Upper lobe of left lung (tissue), 6 donors: ENCODE data around the gene BAG2. TPM values are rescaled to one million over a fixed set of nuclear protein-coding genes. Genes with fewer than 3 reads are reported as not detected.

Experiments used
- ATAC-seq, 2 donors: fragments of 200-7000 bp; cut with Tn5 transposase; one replicate each; pipeline ENCODE4 v1.9.1; 2022; ENCODE audit warnings: mild to moderate bottlenecking in 2 of 2, moderate library complexity in 2 of 2; ENCODE audit not compliant: low FRiP score in 2 of 2
- DNase-seq, 2 donors: peaks; one replicate each; pipeline ENCODE4 v3.0.0-alpha.2; 2019 to 2020
- H3K27ac ChIP-seq, 4 donors: fragments of 200-600 bp; sonication (generic); one replicate each; pipeline ENCODE4 v1.5.1; 2016 to 2019
- H3K27me3 ChIP-seq, 4 donors: fragments of 200-600 bp; sonication (generic); one replicate each; pipeline ENCODE4 v1.5.1; 2017 to 2019
- H3K36me3 ChIP-seq, 4 donors: fragments of 200-600 bp; sonication (generic); one replicate each; pipeline ENCODE4 v1.5.1; 2016 to 2019
- H3K4me1 ChIP-seq, 4 donors: fragments of 200-600 bp; sonication (generic); one replicate each; pipeline ENCODE4 v1.5.1; 2018 to 2019
- H3K4me3 ChIP-seq, 4 donors: fragments of 200-600 bp; sonication (generic); one replicate each; pipeline ENCODE4 v1.5.1; 2017 to 2019; ENCODE audit warnings: mild to moderate bottlenecking in 2 of 4, moderate library complexity in 1 of 4
- H3K9me3 ChIP-seq, 4 donors: fragments of 200-600 bp; sonication (generic); one replicate each; pipeline ENCODE4 v1.5.1; 2018 to 2019
- EP300 ChIP-seq, 4 donors: sonication (generic); formaldehyde crosslinking; IDR thresholded peaks; one replicate each; pipeline ENCODE4 v1.5.1; 2017; ENCODE audit warnings: antibody characterized with exemption in 4 of 4, control low read depth in 2 of 4
- POLR2A ChIP-seq, 4 donors: fragments of 450-650 bp; IDR thresholded peaks; one replicate each; pipeline ENCODE4 v1.5.1; 2016 to 2017; ENCODE audit warnings: antibody characterized with exemption in 4 of 4, mild to moderate bottlenecking in 2 of 4
- POLR2AphosphoS5 ChIP-seq, 2 donors: sonication (generic); formaldehyde crosslinking; IDR thresholded peaks; one replicate each; pipeline ENCODE4 v1.5.1; 2017; ENCODE audit warnings: antibody characterized with exemption in 2 of 2
- WGBS, 2 donors: methylation state at CpG; one replicate each; pipeline ENCODE4 v1.1.5; 2017 to 2018; 5-methylcytosine and 5-hydroxymethylcytosine counted together
- total RNA-seq, 6 donors: library from RNA; depleted of rRNA in 4 of 6; stranded (reverse); fragments of >200 nt in 4 of 6; gene quantifications; one replicate each; pipeline versions ENCODE4 v1.1.0 to v1.2.1, GENCODE V29; 2016 to 2021
- TF ChIP-seq, protein P1 (sequence below), 6 experiments: fragments of 450-650 bp in 4 of 6; fragments of 200-600 bp in 2 of 6; sonication (generic) in 2 of 6; IDR thresholded peaks; one replicate each; pipeline ENCODE4 v1.5.1; 2016 to 2019; ENCODE audit warnings: antibody characterized with exemption in 6 of 6
- donor health status: DM: no; HTN: no; CAD: no; lungs with moderate emphysema.
- donor health status: DM: no; HTN: yes; CAD: no; lungs with severe emphysema.

The BAG2 gene
- total RNA-seq, 6 donors from 2014 or later = 2.1 to 7.4 (median 4.4) TPM

DNA sequence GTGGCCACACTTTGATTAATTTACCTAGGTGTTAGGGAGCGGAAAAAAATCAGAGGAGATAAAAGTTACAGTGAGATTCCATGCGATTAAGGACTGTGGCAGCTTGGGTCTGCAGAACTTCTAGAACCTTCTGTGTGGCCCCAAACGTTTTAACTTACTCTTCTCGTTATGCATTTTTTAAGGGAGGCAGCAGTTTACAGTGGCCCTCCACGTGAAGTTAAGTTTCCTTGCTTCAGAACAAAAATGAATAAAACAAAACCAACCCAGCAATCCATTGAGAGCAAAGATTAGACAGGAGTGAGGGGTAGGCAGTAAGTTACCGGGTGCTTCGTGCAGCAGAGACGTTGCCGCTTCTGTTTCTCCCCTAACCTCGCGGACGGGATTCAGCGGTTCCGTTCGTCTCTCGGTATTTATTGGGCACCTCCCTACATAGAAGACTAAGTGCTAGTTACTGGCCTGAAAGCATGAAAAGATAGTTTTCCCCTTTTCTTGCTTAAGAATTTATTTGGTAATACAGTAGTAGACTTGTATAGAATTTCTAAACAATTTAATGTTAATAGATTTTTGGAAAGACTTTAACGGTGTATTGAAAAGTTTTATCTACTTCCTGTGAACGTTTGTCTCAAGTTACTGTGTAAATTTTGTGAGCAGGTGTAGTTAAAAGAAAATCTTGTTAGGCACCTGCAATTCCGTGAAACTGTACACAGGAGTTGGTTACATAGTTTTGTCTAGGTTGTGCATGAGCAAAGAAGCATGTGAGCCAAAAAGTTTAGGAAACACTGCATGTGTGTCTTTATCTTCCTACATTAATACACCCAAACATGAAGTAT, 1.1 kb downstream of the BAG2 start:
- H3K27ac ChIP-seq = peak overlapping the region; percentile 78 to 92 (median 82)

DNA sequence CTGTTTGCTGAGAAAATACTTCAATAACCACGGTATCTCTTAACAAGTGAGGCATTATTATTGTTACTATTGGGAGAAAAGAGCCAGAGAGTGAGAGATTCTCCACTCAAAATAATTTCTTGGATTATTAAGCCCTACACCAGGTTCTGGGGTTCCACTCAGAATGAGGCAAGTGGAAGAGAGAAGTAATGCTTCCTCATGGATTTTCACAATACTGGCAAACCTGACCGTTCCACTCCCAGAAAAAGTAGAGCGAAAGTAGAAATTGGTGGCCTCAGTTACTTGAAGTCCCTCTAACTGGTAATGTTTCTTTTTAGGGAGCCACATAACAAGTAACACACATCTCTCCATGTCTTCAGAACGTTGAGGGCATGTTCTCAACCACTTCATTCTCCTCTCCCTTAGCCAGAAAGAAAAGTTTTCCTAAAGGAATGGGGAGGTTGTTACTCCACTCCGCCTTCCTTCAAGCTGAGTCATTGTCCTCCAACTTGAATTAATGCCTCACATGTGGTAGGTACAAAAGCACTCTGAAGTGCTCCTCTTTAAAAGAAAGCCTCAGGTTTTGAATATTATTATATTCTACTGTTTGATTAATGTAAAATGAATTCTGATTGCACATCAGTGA, 1.9 kb downstream of the BAG2 start:
- Histone ChIP-seq H3K27me3 (no peaks in the 10 kb centered on the region), H3K4me1 (peaks cover 6 to 20% (median 7%) of the 10 kb centered on the region in 4 donors), H3K27ac (peak overlapping the region; percentile 4 to 92 (median 31)), H3K9me3 (no peaks in the 10 kb centered on the region), H3K36me3 (no peaks in the 10 kb centered on the region), H3K4me3 (peak overlapping the region in 3 of 4 donors; percentile 71 to 79 (median 73))
- no peak for DNase-seq
- TF ChIP-seq POLR2AphosphoS5 (IDR thresholded peaks at IDR 0.05) (no peak), POLR2A (IDR thresholded peaks at IDR 0.05) (no peak), EP300 (IDR thresholded peaks at IDR 0.05) (no peak)
- TF ChIP-seq, protein P1, sequence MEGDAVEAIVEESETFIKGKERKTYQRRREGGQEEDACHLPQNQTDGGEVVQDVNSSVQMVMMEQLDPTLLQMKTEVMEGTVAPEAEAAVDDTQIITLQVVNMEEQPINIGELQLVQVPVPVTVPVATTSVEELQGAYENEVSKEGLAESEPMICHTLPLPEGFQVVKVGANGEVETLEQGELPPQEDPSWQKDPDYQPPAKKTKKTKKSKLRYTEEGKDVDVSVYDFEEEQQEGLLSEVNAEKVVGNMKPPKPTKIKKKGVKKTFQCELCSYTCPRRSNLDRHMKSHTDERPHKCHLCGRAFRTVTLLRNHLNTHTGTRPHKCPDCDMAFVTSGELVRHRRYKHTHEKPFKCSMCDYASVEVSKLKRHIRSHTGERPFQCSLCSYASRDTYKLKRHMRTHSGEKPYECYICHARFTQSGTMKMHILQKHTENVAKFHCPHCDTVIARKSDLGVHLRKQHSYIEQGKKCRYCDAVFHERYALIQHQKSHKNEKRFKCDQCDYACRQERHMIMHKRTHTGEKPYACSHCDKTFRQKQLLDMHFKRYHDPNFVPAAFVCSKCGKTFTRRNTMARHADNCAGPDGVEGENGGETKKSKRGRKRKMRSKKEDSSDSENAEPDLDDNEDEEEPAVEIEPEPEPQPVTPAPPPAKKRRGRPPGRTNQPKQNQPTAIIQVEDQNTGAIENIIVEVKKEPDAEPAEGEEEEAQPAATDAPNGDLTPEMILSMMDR (IDR thresholded peaks at IDR 0.05) = no peak
- 60 to 64% methylated on average over 5 of the region's 5 CpGs for WGBS, 2 donors
- ATAC-seq = peak in 1 of 2 donors; percentile 26

More for the DNA sequence above, 1.1 kb downstream of the BAG2 start:
- TF ChIP-seq POLR2AphosphoS5 (IDR thresholded peaks at IDR 0.05) (no peak), POLR2A (IDR thresholded peaks at IDR 0.05) (no peak), EP300 (IDR thresholded peaks at IDR 0.05) (no peak)
- TF ChIP-seq, protein P1 (IDR thresholded peaks at IDR 0.05) = no peak
- Histone ChIP-seq H3K4me3 (peak overlapping the region; percentile 54 to 79 (median 72)), H3K36me3 (no peaks in the 10 kb centered on the region), H3K27me3 (no peaks in the 10 kb centered on the region), H3K9me3 (no peaks in the 10 kb centered on the region), H3K4me1 (peaks cover 3 to 20% (median 7%) of the 10 kb centered on the region in 4 donors)
- ATAC-seq (peak in 1 of 2 donors; percentile 45), DNase-seq (no peak)
- 18 to 24% methylated on average over 19 of the region's 19 CpGs for WGBS, 2 donors

DNA sequence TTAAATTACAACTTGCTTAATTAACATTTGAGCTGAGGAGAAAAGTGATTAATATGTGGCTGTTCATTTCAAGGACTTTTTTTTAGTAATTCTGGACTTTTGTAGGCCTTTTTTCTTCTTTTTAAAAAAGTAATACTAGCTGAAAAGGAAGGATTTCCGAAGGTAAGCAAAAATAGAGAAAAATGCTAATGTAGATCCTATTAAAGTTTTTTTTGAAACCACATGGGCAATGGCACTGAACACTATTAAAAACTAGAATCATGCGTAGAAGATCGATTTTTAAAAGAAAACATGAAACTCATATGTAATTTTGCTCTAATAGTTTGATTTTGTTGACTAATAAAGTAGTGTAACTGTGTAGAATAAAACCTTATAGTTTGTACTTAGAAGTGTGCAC, 2.4 kb downstream of the BAG2 start:
- Histone ChIP-seq H3K36me3 (no peaks in the 10 kb centered on the region), H3K27me3 (no peaks in the 10 kb centered on the region), H3K4me1 (peaks cover 6 to 20% (median 8%) of the 10 kb centered on the region in 4 donors), H3K27ac (peak overlapping the region in 2 of 4 donors; percentile 4 to 38), H3K4me3 (no peak overlapping the region), H3K9me3 (no peaks in the 10 kb centered on the region)
- TF ChIP-seq EP300 (IDR thresholded peaks at IDR 0.05) (no peak), POLR2A (IDR thresholded peaks at IDR 0.05) (no peak), POLR2AphosphoS5 (IDR thresholded peaks at IDR 0.05) (no peak)
- TF ChIP-seq, protein P1 (IDR thresholded peaks at IDR 0.05) = no peak
- ATAC-seq (no peak), DNase-seq (no peak)
- 89 to 91% methylated on average over 3 of the region's 3 CpGs for WGBS, 2 donors

DNA sequence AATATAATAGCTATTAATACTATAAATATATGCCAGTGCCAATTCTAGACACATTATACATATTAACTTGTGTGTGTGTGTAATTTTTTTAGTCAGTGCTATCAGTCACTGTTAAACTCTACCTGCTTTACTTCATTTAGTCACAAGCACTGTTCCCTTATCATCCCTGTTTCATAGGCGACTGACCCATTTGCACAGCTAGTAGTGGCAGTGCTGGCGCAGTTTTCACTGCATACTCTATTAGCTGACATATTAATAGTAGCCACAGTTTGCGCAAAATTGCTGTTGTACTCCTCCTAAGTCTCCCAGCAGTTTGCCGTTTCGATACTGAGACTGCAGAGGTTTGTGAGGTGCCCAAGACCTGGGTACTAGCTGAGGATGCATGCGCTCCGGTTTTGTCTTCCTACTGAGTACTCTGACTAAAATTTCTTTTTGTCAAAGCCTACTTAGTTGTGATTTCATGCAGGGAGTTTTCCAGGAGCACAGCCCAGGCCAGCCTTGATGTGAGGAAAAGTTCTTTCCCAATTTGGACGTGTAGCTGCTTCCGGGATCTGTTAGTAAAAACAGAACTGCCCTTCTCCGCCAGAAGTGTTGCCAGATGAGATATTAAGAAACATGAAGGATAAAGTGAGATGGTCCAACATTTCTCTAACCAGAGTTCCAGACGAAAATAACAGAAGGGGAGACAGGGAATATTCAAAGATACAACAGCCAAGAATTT, 5.6 kb downstream of the BAG2 start:
- peaks cover 0 to 10% (median 6%) of the 10 kb centered on the region in 4 donors for H3K4me1 ChIP-seq
- H3K9me3 ChIP-seq = no peaks in the 10 kb centered on the region
- no peaks in the 10 kb centered on the region for H3K27me3 ChIP-seq
- 73 to 82% methylated on average over 11 of the region's 11 CpGs for WGBS, 2 donors
- TF ChIP-seq POLR2A (IDR thresholded peaks at IDR 0.05) (no peak), POLR2AphosphoS5 (IDR thresholded peaks at IDR 0.05) (peak in 1 of 2 donors; percentile 23)
- no peak overlapping the region for H3K4me3 ChIP-seq
- no peak for DNase-seq
- H3K27ac ChIP-seq = peak overlapping the region in 3 of 4 donors; percentile 22 to 71 (median 59)
- peaks cover 0 to 6% (median 0%) of the 10 kb centered on the region in 4 donors for H3K36me3 ChIP-seq
- ATAC-seq = peak in 1 of 2 donors; percentile 77

DNA sequence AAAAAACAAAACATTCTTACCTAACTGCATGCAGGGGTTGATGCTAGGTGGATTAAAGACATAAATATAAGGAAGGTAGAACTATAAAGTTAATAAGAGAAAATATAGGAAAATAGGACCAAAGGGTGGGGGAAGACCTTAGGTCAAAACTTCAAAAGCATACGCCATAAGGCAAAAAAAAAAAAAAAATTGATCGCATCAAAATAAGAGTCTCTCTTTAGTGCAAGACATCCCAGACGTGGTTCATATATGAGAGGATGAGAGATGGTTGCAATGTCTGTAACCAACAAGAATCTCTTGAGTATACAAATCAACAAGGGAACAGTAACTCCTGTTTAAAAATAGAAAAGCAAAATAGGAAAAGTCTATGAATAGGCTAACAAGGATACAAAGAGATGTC, 8.5 kb downstream of the BAG2 start:
- H3K27me3 ChIP-seq = no peaks in the 10 kb centered on the region
- WGBS, 2 donors = 84 to 90% methylated on average over 3 of the region's 3 CpGs
- H3K4me3 ChIP-seq = no peak overlapping the region
- peaks cover 0 to 21% (median 0%) of the 10 kb centered on the region in 4 donors for H3K36me3 ChIP-seq
- DNase-seq (no peak), ATAC-seq (no peak)
- peak overlapping the region in 1 of 4 donors; percentile 61 for H3K27ac ChIP-seq
- TF ChIP-seq POLR2AphosphoS5 (IDR thresholded peaks at IDR 0.05) (no peak), EP300 (IDR thresholded peaks at IDR 0.05) (no peak), POLR2A (IDR thresholded peaks at IDR 0.05) (no peak)
- TF ChIP-seq, protein P1 (IDR thresholded peaks at IDR 0.05) = no peak
- no peaks in the 10 kb centered on the region for H3K9me3 ChIP-seq
- H3K4me1 ChIP-seq = peaks cover 0 to 4% (median 0%) of the 10 kb centered on the region in 4 donors
